HG03571 (cell line): ENCODE data around the gene TBXAS1.
"Not testable (repeated sequence)": the region's sequence is repeated elsewhere in the genome, so short reads cannot be mapped to it uniquely, and the experiment has no call there.

Experiments used
- ATAC-seq: cut with Tn5 transposase; IDR thresholded peaks from one replicate; pipeline ENCODE4 v1.9.1; 2021; ENCODE audit not compliant: unreplicated experiment

TBXAS1 gene

GRCh38 chr7:139913021-139913844 lies 84.2 kb downstream of the TBXAS1 start:
- no peak for ATAC-seq

- no peak for ATAC-seq
Measured at GRCh38 chr7:139913845-139914135, 84.7 kb downstream of the TBXAS1 start.

- ATAC-seq: no peak
Measured at GRCh38 chr7:139914306-139915267, 85.5 kb downstream of the TBXAS1 start.

GRCh38 chr7:139915268-139915863 lies 86.3 kb downstream of the TBXAS1 start:
- no peak for ATAC-seq

- ATAC-seq: peak; percentile 91
Measured at GRCh38 chr7:139915864-139916716, 87.0 kb downstream of the TBXAS1 start.

GRCh38 chr7:139916717-139917395 lies 87.8 kb downstream of the TBXAS1 start:
- ATAC-seq: peak; percentile 63

GRCh38 chr7:139917851-139918250 lies 88.8 kb downstream of the TBXAS1 start:
- ATAC-seq: no peak

- no peak for ATAC-seq
Measured at GRCh38 chr7:139918480-139918879, 89.4 kb downstream of the TBXAS1 start.

- no peak for ATAC-seq
Measured at GRCh38 chr7:139923090-139923489, 94.0 kb downstream of the TBXAS1 start.

- no peak for ATAC-seq
Measured at GRCh38 chr7:139924461-139924860, 95.4 kb downstream of the TBXAS1 start.

GRCh38 chr7:139929221-139929620 lies 100.2 kb downstream of the TBXAS1 start:
- ATAC-seq: not testable (repeated sequence)

GRCh38 chr7:139930286-139930965 lies 101.4 kb downstream of the TBXAS1 start:
- no peak for ATAC-seq

GRCh38 chr7:139931190-139931934 lies 102.3 kb downstream of the TBXAS1 start:
- no peak for ATAC-seq

- no peak for ATAC-seq
Measured at GRCh38 chr7:139932531-139932930, 103.5 kb downstream of the TBXAS1 start.

- no peak for ATAC-seq
Measured at GRCh38 chr7:139936760-139937310, 107.8 kb downstream of the TBXAS1 start.

- no peak for ATAC-seq
Measured at GRCh38 chr7:139937715-139938114, 108.7 kb downstream of the TBXAS1 start.

- ATAC-seq: no peak
Measured at GRCh38 chr7:139940866-139941265, 111.8 kb downstream of the TBXAS1 start.

GRCh38 chr7:139941421-139941820 lies 112.4 kb downstream of the TBXAS1 start:
- no peak for ATAC-seq

GRCh38 chr7:139941866-139942265 lies 112.8 kb downstream of the TBXAS1 start:
- ATAC-seq: no peak
